GM19397 (cell line): ENCODE measurements around the gene KIF6.

Experiments
- ATAC-seq: cut with Tn5 transposase; IDR thresholded peaks from one replicate; pipeline ENCODE4 v1.9.1; 2021; ENCODE audit warnings: mild to moderate bottlenecking, moderate library complexity; ENCODE audit not compliant: unreplicated experiment

The KIF6 gene

GRCh38 chr6:39466631-39467030, 258.6 kb downstream of the KIF6 start:
- ATAC-seq: no peak

- no peak for ATAC-seq
Measured at GRCh38 chr6:39465539-39465938, 259.7 kb downstream of the KIF6 start.

- ATAC-seq: no peak
Measured at GRCh38 chr6:39464067-39464466, 261.1 kb downstream of the KIF6 start.

GRCh38 chr6:39453956-39454524, 271.2 kb downstream of the KIF6 start:
- ATAC-seq: no peak

DNA sequence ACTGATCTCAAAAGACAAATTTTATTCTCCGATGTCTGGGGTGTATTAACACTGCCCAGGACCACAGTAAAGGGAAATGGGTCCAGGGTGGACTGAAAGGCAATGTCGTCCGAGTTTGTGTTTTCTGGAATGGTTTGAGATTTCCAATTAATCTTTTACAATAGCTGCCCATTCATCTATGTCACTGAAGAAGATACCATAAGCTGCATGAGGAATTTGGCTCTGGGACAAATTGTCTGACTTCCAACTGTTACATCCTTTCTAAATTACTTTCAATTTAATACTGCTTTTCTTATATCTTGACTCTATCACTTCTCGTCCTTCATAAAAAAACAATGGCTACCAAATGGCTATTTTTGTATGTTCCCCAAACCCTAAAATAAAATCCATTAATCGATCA, 272.0 kb downstream of the KIF6 start:
- ATAC-seq: no peak

DNA sequence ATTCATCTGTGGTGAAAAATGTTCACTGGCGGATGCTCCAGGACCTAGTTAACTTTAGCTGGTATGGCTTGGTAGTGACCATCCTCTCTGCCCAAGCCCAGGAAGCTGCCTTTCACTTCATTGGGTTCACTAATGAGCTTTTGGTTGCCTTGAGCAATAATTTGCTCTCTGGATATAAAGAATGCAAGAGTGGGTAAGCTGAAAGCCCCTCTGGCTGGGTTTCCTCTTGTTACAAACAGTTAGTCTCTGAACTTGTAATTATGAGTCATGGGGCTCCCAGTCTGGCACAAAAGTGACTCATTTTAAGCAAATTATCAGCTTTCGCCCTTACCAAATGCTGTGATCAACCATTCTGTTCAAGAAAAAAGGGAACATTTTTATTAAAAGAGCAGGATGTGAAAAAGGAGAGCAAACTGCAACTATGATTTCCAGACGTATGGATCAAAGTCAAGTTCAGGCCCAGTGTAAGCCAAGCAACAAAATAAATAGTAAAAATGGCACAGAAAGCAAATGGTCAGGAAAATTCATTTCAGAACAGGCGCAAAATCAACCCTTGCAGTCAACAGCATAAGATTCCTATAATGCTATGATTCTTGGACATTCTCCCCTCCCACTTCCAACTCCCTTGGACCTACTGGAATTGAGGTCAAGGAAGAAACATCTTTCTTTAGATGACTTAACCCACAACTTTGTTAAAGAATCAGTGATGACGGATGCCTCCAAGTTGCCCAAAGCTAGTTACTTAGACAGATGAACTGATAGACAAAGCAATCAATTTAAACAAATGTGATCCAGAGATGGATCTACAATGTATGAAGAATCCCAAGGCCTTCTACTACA, 272.7 kb downstream of the KIF6 start:
- ATAC-seq: no peak

DNA sequence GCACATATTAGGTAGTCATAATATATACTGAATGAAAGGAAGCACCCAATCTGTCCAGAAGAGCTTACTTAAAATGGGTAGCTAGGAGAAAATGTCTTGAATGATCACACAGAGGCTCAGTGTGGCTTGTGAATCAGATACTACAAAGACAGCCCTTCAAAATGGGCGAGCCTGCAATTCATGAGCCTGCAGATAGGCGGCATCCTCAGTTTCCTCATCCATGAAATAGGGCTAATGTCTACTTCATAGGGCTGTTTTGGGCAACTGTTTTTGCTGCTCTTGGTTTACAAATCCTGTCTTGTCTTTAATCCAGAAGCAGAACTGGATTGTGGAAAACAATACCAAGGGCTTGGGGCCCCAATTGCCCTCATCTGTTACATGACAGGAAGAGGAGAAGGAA, 273.4 kb downstream of the KIF6 start:
- ATAC-seq: no peak

DNA sequence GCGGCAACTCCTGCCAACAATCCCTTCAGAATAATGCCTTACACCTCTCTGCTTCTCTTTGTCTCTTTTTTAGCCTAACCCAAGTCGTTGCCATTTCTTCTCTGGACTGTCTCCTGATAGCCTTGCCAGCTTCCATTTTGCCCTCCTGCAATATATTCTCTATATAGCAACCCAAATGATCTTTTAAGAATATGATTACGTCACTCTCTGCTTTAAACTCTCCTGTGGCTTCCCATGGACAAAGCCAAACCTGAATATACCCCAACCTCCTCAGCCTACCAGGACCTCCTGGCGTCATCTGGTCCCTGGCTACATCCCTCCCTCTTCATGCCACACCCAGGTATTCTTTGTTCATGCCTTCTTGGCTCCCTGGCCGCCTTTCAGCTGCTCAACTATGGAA, 276.2 kb downstream of the KIF6 start:
- ATAC-seq: no peak

DNA sequence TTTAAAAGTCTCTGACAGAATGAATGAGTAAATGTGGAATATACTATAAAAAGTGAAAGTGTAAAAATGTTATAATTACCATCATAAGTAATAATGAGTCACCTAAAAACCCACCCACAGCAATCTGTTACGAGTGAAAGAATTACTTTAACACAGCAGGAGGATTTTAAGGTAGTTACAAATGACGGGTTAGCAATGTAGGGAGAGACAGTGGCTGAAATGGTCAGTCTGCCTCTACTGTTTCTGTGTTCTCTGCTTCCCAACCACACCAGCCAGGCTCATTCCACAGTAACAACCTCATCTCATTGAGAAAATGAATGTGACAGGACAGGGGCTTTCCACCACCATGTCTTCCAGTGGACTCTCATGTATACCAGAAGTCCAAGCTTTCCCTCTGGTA, 278.3 kb downstream of the KIF6 start:
- no peak for ATAC-seq

GRCh38 chr6:39445667-39446066, 279.5 kb downstream of the KIF6 start:
- no peak for ATAC-seq

- no peak for ATAC-seq
Measured at GRCh38 chr6:39444479-39445019, 280.7 kb downstream of the KIF6 start.

DNA sequence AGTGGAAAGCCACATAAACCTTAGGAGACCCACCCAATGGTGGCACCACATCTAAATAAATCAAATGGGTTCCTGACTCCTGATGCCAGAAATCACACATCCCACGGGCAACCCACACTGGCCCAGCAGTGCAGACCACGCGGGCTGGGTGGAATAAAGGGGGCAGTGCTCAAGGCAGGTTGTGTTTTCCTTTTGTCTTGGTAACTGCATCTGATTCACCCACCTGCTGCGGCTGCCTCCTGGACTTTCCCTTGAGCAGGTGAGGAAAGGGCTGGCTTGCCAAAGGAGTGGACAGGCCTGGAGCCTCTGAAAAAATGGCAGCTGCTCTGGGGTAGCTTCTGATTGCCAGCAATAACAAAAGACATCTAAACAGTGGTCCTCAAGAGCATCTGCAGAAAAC, 283.2 kb downstream of the KIF6 start:
- ATAC-seq: no peak

GRCh38 chr6:39441301-39441700, 283.9 kb downstream of the KIF6 start:
- no peak for ATAC-seq

DNA sequence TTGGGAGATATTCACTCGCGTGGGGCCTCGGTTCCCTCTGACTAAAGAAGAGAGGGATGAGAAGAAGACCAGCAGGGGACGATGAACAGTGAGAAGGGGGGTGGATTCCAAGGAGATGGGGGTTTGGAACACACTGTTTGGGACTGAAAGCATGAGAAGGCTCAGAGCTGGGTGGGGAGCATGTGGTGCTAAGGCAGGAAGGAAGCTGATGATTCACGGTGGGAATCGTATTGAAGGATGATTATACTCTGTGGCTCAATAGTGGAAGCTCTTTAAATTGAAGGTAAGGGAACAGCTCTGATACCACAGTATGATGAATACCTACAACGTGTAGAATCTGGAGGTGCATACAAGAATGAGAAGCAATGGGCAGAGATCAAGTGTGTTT, 285.2 kb downstream of the KIF6 start:
- ATAC-seq: no peak

DNA sequence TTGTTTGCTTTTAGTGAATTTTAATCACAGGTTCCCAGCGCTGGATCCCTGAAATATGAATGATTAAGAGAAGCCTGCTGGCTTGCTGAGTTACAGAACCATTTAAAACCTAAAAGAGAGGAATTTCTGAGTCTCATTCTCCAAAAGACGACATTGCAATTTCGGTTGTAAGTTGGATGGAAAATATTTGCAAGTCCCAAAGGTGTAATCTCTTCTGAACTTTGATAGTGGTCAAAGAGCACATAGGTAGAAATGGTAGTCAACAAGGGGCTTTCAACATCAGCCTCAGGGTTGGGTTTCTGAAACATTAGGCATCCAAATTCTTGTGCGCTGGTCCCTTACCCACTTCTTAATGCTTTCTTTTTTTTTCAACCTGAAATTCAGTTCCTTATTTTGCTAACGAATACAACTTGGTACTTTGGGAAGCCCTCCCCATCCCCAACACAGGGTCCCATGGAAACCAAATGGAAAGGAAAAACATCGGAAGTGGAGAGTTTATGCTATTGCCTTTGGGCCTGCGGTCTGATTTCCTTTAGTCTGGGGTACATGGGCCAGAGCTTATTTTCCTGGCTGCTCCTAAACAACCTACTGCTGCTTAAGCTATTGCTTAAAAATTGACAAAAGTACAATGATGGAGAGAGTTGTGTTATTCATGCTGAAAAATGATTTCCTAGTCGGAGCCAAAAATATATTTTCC, 285.7 kb downstream of the KIF6 start:
- ATAC-seq: no peak

- ATAC-seq: no peak
Measured at GRCh38 chr6:39433630-39434029, 291.6 kb downstream of the KIF6 start.

DNA sequence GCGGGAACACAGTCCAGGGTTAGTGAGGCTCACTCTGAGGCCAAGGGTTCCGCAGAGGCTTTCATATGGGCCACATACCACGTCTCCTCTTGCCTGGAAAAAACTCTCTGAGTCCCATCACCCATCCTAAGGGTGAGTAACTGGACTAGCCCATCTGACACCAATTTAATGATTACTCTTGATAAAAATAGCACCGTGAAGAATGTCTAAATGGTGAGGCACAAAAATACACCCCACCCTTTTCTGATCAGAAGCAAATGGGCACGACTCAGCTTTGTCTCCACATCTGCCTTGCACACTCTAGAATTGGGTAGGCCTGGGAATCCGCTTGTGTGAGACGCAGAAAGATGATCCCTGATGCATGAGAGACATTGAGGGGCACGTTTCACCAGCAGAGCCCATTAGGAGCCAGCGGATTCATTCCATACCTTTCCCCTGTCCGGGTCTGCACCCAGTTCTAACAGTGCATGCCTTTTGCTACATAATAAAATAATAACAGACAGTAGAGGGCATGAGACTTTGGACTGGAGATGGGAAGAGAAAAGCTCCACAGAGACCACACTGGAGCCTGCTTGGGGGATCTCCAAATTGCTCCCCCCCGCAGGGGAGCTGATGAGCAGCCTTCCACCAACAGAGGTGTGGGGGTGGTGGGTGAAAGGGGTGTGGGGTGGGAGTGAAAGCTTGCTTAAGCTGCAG, 292.7 kb downstream of the KIF6 start:
- ATAC-seq: no peak

DNA sequence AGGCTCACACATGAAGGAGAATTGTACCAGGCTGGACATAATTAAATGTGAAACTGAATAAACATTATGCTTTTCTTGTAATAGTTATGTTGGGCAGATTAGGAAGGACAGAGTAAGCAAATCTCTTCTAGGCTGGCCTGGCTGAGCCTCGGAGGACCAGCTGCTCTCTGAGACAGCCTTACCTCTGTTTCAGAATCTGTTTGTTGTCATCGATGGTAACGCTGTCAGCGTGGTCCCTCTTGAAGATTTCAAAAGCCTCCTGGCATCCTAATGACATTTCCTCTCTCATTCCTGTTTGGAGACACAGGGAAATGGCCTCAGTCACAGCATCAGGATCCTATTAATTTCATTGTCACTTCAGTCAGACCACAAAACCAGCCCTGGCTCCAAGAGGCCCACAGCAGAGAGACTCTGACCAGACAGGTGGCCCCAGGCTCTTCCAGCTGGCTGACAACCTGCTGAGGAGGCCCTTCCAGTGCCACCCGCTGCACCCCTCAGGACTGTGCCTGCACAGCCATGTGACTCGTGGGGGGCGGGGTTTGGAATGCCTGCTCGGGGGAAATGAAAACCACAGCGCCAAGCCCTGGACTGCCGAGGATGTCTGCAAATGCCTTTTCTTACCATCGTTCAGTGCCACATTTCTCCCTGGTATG, 294.2 kb downstream of the KIF6 start:
- no peak for ATAC-seq

- ATAC-seq: no peak
Measured at GRCh38 chr6:39430446-39430845, 294.8 kb downstream of the KIF6 start.

- ATAC-seq: no peak
Measured at GRCh38 chr6:39428816-39429215, 296.4 kb downstream of the KIF6 start.

GRCh38 chr6:39428152-39428551, 297.1 kb downstream of the KIF6 start:
- no peak for ATAC-seq
